Left kidney (tissue), 2 donors: Measurements from ENCODE around the gene TNP1. TPM values are rescaled to one million over a fixed set of nuclear protein-coding genes. Genes with fewer than 3 reads are reported as not detected.

Source experiments
- DNase-seq: peaks from one replicate; pipeline ENCODE4 v3.0.0-alpha.2; 2013
- polyA plus RNA-seq: library from polyadenylated mRNA; unstranded; fragments of 120-200 nt; gene quantifications from one replicate; pipeline ENCODE4 v1.2.1, GENCODE V29; 2013; ENCODE audit not compliant: insufficient read length

Gene TNP1
- polyA plus RNA-seq, 1 donor, result not detected

DNA sequence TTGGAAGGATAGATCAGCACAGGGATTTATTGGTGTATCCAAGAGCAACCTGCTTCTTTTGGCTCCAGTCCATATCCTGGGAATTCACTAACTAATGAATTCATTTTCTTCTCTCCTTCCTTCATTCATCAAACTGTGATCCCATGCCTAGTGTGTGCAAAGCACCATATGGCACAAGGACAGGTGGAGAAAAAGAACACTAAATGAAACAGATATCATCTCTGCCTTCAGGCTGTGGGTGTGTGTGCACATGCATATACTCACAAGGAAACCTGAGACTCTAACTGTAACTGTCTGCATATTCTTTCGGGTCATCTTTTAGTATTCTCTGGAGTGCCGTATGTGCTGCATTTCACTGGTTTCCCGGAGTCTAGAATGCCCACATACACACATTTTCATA is 20.2 kb downstream of the TNP1 start:
- no peak for DNase-seq

DNA sequence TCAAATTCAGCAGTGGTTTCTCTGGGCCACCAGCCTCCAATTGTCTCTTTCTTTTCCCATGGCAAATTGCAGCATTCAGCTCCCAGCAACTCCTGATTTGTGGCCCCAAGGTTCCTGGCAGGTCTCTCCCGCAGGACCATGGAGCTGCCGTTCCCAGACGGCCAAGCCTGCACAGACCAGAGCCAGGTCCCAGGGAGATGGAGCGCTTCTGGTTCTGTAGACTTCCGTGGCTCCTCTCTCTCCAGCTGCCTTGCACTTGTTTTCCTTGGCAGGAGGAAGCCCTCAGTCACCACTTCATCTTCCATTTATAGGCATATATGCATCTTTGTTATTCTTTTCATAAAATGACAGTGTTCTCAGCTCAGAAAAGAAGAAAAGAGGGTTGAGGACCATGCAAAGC is 21.7 kb downstream of the TNP1 start:
- peak; percentile 18 for DNase-seq

DNA sequence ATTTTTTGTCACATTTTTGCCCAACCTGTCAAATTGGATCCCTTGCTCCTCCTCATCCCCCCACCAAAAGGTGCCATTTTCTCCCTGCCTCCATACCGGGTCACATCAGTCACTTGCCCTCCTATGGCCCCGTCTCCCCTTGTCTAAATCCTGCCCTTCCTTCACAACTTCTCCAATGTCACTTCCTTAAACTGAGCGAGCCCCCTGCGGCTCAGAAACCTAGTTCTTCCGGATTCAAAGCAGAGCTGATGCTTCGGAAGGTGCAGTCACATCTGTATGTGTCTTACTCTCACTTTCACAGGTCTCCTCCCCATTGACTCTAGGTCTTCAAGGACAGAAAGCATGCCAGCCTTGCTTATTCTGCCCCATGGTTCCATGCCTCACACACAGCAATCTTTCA is 22.1 kb downstream of the TNP1 start:
- no peak for DNase-seq

DNA sequence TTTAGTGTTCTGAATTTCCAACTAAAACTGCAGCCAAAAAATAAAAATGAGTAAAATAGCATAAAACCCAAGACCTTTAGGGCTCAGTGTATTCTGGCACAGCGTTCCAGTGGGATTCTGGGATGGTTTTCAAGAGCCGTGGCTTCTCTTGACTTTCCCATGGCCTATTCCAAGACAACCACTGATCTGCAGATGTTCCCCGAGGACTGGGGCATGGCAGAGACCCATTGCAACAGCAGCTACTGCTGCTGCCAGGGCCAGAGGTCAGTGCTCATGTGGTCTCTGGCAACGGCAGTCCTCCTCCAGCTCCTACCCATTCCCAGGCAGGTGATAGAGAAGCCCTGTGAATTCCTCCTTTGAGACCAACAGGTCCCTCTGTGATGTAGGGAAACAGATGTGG is 26.8 kb downstream of the TNP1 start:
- no peak for DNase-seq

DNA sequence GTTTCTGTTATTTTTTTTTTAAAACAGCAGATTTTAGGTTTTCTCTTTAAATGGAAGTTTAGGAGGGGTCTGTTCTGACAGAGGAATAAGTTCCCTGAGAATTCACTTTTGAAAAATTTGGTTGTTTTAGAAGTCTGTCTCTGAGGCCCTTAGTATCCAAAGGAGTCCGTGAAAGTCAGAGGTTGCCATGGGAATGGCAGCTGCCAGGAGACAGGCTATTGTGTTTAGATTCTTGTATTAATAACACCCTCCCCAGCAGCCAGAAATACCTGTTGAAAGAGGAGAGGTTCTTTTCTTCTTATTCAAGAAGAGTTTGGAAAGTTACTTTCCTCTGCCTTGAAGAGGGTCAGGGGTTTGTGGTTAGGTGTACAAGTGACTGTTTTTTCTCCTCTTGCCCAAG is 29.5 kb downstream of the TNP1 start:
- DNase-seq, result no peak

DNA sequence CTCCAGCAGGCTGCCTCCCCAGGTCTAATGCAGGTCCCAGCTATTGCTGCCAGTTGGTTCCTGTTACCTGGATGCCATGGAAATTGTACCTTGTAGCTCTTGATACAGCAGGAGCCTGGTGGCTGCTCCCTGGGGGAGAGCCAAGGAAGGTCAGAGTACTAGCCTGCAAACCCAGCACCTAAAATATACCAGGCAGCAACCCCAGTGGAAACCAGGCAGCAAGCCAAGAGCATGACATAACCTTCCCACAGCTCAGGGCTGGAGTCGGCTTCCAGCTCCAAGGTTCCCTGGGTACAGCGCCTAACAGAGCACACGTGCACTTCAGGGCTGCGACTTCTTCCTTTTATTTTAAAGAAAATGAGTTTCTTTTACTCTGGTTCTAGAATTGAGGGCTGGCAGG is 30.3 kb downstream of the TNP1 start:
- no peak for DNase-seq

DNA sequence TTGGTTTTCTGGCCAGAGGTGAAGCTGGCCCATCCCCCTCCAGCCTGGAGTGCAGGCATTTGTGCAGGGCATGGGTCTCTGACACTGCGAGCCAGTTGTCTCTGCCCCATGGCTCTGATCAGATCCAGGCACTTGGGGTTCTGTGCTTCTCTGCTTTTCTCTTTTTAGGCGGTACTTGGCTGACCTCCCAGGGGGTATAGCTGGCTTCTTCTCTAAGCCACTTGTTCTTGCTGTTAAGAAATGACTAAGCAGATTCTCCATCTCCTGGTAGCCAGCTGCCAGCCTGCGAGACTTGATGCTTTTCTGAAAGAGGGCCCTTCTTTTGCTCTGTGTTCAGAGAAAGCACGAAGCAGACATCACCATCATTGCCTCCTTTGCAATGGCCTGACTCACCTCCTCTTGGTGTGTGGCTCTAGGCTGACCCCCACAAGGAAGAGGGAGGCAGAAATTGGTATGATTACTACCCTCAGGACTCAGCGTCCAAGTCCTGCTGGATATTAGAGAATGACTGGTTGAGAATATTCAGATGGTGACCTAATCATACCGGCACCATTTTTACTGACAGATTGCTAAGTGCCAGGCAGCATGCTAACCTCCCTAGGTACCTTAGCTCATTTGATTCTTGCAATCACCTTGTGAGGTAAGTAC is 32.7 kb downstream of the TNP1 start:
- DNase-seq, result no peak

DNA sequence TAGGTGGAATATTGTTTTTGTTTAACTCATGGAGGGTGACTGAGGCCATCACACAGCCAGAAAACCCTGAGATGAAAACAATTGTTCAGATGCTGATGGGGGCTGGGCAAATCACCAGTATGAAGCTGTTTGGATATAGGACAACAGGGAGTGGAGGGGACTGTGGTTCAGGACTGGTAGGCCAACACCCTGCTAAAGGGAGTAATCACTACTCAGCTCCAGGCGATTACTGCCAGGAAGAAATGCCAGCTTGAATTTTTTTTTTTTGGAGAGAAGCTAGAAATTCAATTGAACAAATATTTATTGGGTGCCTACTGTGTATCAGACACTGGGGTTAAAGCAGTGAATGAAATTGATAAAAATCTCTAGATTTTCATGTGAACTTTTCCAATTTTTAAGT is 37.4 kb downstream of the TNP1 start:
- no peak for DNase-seq

DNA sequence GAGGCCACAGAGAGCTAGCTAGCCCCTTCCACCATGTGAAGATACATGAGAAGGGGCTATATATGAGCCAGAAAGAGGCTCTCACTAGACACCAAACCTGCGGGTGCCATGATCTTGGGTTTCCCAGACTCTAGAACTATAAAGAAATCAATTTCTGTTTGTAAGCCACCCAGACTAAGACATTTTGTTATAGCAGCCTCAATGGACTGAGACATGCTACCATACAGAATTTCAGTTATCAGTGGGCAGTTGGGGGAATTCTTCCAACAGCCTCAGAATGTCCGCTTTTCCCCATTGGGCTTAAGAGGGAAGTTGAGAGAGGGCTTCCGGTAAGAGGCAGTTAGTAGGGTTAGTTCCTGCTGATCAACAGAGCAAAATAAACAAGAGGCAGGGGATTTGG is 39.2 kb downstream of the TNP1 start:
- DNase-seq, result no peak

DNA sequence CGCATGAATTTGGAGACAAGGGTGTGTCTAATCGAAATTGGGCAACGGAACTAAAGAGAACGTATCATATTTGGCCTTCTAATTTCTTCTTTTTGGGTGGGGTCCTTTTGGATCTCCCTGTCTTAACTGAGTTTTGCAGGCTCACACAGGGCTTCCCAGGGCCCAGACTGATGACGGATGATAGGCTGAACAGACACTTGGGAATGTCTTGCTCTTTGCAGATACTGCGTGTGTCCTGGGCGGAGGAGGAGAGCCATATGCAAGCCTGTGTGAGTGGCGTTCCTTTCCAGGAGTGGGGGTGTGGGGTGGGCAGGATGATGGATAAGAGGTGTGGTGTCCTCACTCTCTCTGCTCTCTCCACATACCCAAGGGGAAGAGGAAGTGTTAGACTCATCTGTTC is 40.1 kb downstream of the TNP1 start:
- no peak for DNase-seq

DNA sequence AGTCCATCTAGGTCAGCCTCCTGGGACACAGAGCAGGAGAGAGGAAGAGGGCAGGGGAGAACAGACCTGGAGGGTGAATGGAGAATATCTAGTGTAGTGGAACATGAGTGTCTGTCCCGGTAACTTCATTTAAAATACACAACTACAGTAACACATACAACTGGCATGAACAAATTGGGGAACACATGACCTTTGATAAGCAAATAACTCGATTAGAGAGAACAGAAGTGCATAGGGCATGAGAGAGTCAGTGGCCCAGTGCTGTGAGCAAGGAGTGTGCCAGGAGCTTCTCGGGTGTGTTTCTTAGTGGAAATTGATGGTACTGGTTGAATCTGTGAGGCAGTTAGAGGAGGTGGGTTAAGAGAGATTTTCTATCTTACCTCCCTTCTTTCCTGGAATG is 40.8 kb downstream of the TNP1 start:
- no peak for DNase-seq

DNA sequence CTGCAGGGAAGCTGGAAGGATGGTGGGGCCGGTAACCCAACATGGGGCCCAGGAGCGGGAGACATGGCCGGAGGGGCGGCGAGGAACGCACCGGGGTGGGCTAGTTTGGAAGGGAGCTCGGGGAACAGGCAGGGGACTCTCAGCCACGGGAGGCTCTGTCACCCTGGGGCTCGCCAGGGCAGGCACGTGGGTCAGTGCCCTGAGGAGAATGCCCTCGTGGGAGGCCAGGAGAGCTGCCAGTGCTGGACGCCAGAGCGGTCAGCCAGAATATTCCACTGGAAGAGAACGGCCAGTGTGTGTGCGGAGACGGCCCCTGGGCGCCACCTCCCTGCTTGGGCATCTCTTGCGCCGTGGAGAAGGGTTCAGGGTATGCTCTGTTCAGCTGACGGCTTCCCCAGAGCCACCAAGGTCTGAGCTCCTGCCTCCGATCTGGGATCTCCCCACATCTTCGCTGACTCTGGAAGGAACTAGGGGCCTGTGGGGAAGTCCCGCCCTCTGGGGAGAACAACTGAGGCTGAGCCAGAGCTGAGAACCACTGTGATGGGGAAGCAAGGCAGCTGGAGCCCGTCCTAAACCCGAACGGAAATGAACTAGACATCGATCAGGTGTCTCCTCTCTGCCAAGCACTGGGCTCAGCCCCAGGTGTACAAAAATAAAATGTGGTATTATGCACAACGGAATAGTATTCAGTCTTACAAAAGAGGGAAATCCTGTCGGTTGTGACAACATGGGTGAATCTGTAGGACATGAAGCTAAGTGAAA is 49.3 kb downstream of the TNP1 start:
- DNase-seq, result no peak

Other genes starting within 250 kb of the TNP1 start
- gene IGFBP2, start 226.6 kb downstream of the TNP1 start, polyA plus RNA-seq, result 169 TPM
- gene IGFBP5, start 164.5 kb downstream of the TNP1 start, polyA plus RNA-seq, result 251 TPM